Gastrocnemius medialis (tissue), 4 donors: Measurements from ENCODE around the gene AMFR. TPM values are rescaled to one million over a fixed set of nuclear protein-coding genes. Genes with fewer than 3 reads are reported as not detected.

Experiments
- ATAC-seq, 2 donors: fragments of 150-250 bp; one replicate each; pipeline ENCODE4 v1.9.1; 2016
- DNase-seq, 2 donors: peaks; one replicate each; pipeline ENCODE4 v3.0.0-alpha.2; 2019
- H3K27ac ChIP-seq, 4 donors: fragments of 200-600 bp; sonication (generic); 1 replicate in 1 of 4; 2 replicates in 3 of 4; pipeline ENCODE4 v1.5.1; 2016 to 2018; ENCODE audit warnings: mild to moderate bottlenecking in 2 of 4, moderate library complexity in 1 of 4
- H3K27me3 ChIP-seq, 3 donors: fragments of 200-600 bp; sonication (generic) in 2 of 3; 1 replicate in 1 of 3; 2 replicates in 2 of 3; pipeline versions ENCODE4 v1.5.1 to v1.6.0; 2016 to 2019; ENCODE audit warnings: mild to moderate bottlenecking in 1 of 3, moderate library complexity in 1 of 3
- H3K36me3 ChIP-seq, 2 donors: fragments of 200-600 bp; sonication (generic) in 1 of 2; one replicate each; pipeline ENCODE4 v1.5.1; 2017 to 2018
- H3K4me1 ChIP-seq, 2 donors: fragments of 200-600 bp; sonication (generic) in 1 of 2; one replicate each; pipeline ENCODE4 v1.5.1; 2016 to 2017; ENCODE audit warnings: mild to moderate bottlenecking in 2 of 2
- H3K4me3 ChIP-seq, 4 donors: fragments of 200-600 bp; sonication (generic) in 3 of 4; 1 replicate in 1 of 4; 2 replicates in 3 of 4; pipeline ENCODE4 v1.5.1; 2016 to 2019; ENCODE audit warnings: mild to moderate bottlenecking in 2 of 4
- H3K9me3 ChIP-seq, 3 donors: fragments of 200-600 bp; sonication (generic) in 2 of 3; 1 replicate in 1 of 3; 2 replicates in 2 of 3; pipeline ENCODE4 v1.5.1; 2016 to 2019
- CTCF ChIP-seq, 5 experiments: fragments of 450-650 bp in 3 of 5; fragments of 200-600 bp in 2 of 5; sonication (generic) in 2 of 5; IDR thresholded peaks in 4 of 5; conservative IDR thresholded peaks in 1 of 5; 1 replicate in 4 of 5; 2 replicates in 1 of 5; pipeline ENCODE4 v1.5.1; 2016 to 2019; ENCODE audit warnings: antibody characterized with exemption in 5 of 5, mild to moderate bottlenecking in 3 of 5, moderate library complexity in 3 of 5
- POLR2A ChIP-seq, 2 donors: fragments of 450-650 bp; IDR thresholded peaks; one replicate each; pipeline ENCODE4 v1.6.1; 2017; ENCODE audit warnings: antibody characterized with exemption in 2 of 2, mild to moderate bottlenecking in 2 of 2, moderate library complexity in 2 of 2
- in situ Hi-C, 4 donors: fragments of 200-750 bp; cut with MboI; loops; one replicate each; pipeline versions ENCODE4 v1.15.0 to v1.8.0; 2017; ENCODE audit warnings: low sequenced_read_pairs in 4 of 4
- intact Hi-C: fragments of 100-400 bp; cut with DNase I; formaldehyde crosslinking; loops from one replicate; pipeline ENCODE4 v1.15.1; 2023; ENCODE audit warnings: low total_unique reads
- total RNA-seq, 4 donors: library from RNA; depleted of rRNA; stranded (reverse); fragments of >200 nt; gene quantifications; one replicate each; pipeline versions ENCODE4 v1.1.0 to v1.2.3, GENCODE V29; 2016

The AMFR gene
- total RNA-seq, 4 donors from 2014 or later = 349 to 951 (median 571) TPM

GRCh38 chr16:56352351-56353053 is 72.8 kb downstream of the AMFR start:
- in situ Hi-C loops (no loop called here), intact Hi-C loops (no loop called here)
- Histone ChIP-seq H3K4me3 (no peak overlapping the region), H3K36me3 (no peaks in the 10 kb centered on the region), H3K9me3 (no peaks in the 10 kb centered on the region), H3K4me1 (peaks cover 4 to 20% of the 10 kb centered on the region in 2 donors), H3K27me3 (no peaks in the 10 kb centered on the region), H3K27ac (no peak overlapping the region)
- ATAC-seq = no peak
- peak in 1 of 2 donors; percentile 13 for DNase-seq
- no peak for TF ChIP-seq CTCF (IDR thresholded peaks at IDR 0.05 in 4 of 5, conservative IDR thresholded peaks at IDR 0.05 in 1 of 5)
- no peak for TF ChIP-seq POLR2A (IDR thresholded peaks at IDR 0.05)

- intact Hi-C loops = no loop called here
- no peaks in the 10 kb centered on the region for H3K27me3 ChIP-seq
- no peaks in the 10 kb centered on the region for H3K9me3 ChIP-seq
- ATAC-seq = no peak
- H3K4me3 ChIP-seq = no peak overlapping the region
- DNase-seq = peak in 1 of 2 donors; percentile 10
- no peaks in the 10 kb centered on the region for H3K36me3 ChIP-seq
- in situ Hi-C loops = no loop called here
- H3K27ac ChIP-seq = no peak overlapping the region
- no peak for TF ChIP-seq CTCF (IDR thresholded peaks at IDR 0.05 in 4 of 5, conservative IDR thresholded peaks at IDR 0.05 in 1 of 5)
- no peak for TF ChIP-seq POLR2A (IDR thresholded peaks at IDR 0.05)
- peaks cover 0 to 10% of the 10 kb centered on the region in 2 donors for H3K4me1 ChIP-seq
Observed at GRCh38 chr16:56351481-56351880, 73.9 kb downstream of the AMFR start.

GRCh38 chr16:56350491-56351405 is 74.6 kb downstream of the AMFR start:
- TF ChIP-seq CTCF (IDR thresholded peaks at IDR 0.05 in 4 of 5, conservative IDR thresholded peaks at IDR 0.05 in 1 of 5) (no peak), POLR2A (IDR thresholded peaks at IDR 0.05) (no peak)
- H3K27ac ChIP-seq = no peak overlapping the region

GRCh38 chr16:56349711-56350161 is 75.6 kb downstream of the AMFR start:
- ATAC-seq = no peak
- Histone ChIP-seq H3K36me3 (no peaks in the 10 kb centered on the region), H3K27me3 (no peaks in the 10 kb centered on the region), H3K4me1 (no peaks in the 10 kb centered on the region), H3K4me3 (no peak overlapping the region), H3K27ac (no peak overlapping the region), H3K9me3 (no peaks in the 10 kb centered on the region)
- in situ Hi-C loops (no loop called here), intact Hi-C loops (no loop called here)
- DNase-seq = no peak
- TF ChIP-seq POLR2A (IDR thresholded peaks at IDR 0.05) (no peak), CTCF (IDR thresholded peaks at IDR 0.05 in 4 of 5, conservative IDR thresholded peaks at IDR 0.05 in 1 of 5) (no peak)

More at GRCh38 chr16:56350491-56351405, 74.6 kb downstream of the AMFR start:
- no peaks in the 10 kb centered on the region for H3K9me3 ChIP-seq
- H3K27me3 ChIP-seq = no peaks in the 10 kb centered on the region
- in situ Hi-C loops (no loop called here), intact Hi-C loops (no loop called here)
- H3K36me3 ChIP-seq = no peaks in the 10 kb centered on the region
- ATAC-seq = no peak
- peaks cover 0 to 4% of the 10 kb centered on the region in 2 donors for H3K4me1 ChIP-seq
- no peak for DNase-seq
- no peak overlapping the region for H3K4me3 ChIP-seq
